Measurements from ENCODE around the gene SERBP1.
A peak's percentile ranks its signal among the peaks of the same experiment; 100 is the strongest.
"Not testable (repeated sequence)": the region's sequence is repeated elsewhere in the genome, so short reads cannot be mapped to it uniquely, and the experiment has no call there.

Gene SERBP1

GRCh38 chr1:67430358-67431155 is at the start of gene SERBP1:
Gene SERBP1 (minus strand): TSS chr1:67430402. CDS start chr1:67430300, 102 bp downstream.
- peak; percentile 94 to 97 for DNase-seq

GRCh38 chr1:67479146-67479891 is 49.1 kb upstream of the SERBP1 start:
- no peak for DNase-seq

GRCh38 chr1:67476906-67477305 is 46.7 kb upstream of the SERBP1 start:
- no peak for DNase-seq

- no peak for DNase-seq
These were observed 45.8 kb upstream of the SERBP1 start for GRCh38 chr1:67476006-67476482.

DNA sequence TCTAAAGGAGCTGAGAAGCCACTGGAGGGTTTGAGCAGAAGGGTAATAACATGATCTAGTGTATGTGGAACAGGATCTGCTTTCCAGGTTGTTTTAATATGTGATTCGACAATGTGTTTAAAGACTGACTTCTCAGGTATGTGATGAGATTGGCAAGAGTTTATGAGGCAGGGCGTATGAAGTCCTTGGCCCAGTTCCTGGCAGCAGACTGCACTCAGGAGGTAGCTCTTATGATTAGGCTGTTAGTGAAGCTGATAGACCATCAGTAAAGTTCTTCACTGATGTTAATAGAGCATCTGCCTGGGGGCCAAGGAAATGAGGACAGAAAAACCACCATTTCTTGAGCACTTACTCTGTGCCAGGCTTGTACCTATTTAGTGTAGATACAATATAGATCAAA is 41.9 kb upstream of the SERBP1 start:
- no peak for DNase-seq

- DNase-seq: no peak
These were observed 39.2 kb upstream of the SERBP1 start for GRCh38 chr1:67469431-67469830.

GRCh38 chr1:67468066-67468718 is 38.0 kb upstream of the SERBP1 start:
- DNase-seq: no peak

- DNase-seq: no peak
These were observed 35.2 kb upstream of the SERBP1 start for GRCh38 chr1:67465375-67465774.

DNA sequence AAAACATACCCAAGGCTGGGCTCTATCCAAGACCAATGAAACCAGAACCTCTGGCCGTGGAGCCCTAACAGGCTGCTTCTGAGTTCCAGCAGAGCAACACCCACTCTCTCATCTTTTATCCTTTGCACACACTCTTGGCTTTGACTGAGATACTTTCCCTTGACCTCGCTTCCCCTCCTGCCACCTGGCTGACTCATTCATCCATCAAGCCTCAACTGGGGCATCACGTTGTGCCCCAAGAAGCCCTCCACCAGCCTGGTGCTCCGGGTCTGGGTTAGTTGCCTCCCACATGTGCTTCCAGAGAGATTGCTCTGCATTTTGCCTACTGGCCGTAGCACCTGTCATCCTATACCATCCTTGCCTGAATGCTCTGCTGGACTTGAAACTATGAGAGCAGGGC is 34.5 kb upstream of the SERBP1 start:
- DNase-seq: no peak

GRCh38 chr1:67464058-67464457 is 33.9 kb upstream of the SERBP1 start:
- no peak for DNase-seq

- DNase-seq: no peak
These were observed 33.2 kb upstream of the SERBP1 start for GRCh38 chr1:67463298-67463955.

DNA sequence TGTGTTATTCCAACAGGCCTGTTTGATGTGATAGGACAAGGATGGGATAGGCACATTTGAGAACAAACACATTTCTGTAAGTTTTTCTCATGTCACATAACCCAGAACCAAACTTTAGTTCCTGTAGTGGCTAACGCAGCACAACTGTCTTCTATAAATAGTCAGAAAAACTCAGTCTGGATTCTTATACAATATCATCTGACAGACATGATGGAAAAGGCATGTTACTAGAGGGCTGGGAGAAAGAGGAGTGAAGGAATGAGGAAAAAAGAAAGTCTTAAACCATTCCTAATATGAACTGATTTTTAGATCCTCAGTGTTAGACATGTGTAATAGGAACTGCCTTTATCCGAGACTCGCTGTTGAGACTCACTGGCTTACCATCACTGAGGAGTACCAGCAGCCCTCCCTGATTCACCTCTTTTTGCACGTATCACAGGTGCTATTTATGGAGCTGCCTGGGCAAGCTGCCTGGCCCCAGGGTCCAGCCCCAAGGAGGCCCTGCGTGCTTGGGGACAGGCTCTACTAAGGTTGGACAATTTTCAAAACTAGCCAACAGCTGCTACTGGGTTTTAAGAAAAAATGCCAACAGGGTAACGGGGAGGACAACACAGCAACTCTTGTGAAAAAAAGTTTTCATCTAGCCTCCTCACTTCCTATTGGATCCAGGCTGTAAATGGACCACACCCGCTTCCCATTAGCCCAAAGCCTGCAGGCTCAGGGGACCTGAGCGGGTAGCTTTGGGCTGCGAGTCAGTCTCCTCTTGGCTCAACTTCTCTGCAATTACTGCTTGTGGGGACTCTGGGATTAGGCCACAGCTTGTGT is 30.7 kb upstream of the SERBP1 start:
- no peak for DNase-seq

DNA sequence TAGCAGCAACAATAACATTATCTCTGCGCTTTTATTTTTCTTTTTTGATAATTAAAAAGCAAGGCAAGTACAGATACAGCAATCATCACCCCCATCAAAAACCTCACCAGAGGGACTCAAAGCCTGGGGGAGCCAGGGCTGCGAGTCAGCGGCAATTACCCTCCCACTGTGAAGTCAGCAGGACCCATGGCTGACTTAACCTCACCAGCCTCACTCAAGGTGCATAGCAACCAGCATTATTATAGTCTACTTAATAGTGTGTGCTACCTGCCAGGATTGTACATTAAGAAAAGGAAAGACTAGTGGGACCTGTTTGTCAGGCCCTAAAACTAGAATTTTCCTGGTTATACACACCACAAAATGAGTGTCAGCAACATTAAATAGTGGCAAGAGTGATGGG is 28.9 kb upstream of the SERBP1 start:
- DNase-seq: no peak

DNA sequence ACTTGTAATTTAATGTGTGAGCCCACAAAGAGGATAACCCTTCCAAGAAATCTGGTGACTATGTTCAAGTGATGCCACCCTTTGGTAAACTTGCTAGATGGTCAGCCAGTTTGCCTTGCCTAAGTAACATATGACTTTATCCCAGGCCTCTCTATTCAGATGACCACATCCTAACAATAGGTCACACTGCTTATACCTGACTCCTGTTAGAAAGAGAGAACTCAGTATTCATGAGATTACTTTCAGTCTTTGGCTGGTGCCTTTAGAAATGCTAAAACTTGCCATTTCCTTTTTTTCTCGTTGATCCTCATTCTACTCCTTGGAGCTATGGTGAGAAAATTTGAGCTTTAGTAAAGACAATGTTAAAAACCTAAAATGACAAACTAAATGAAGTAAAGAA is 28.5 kb upstream of the SERBP1 start:
- no peak for DNase-seq

GRCh38 chr1:67457247-67457646 is 27.0 kb upstream of the SERBP1 start:
- DNase-seq: no peak

DNA sequence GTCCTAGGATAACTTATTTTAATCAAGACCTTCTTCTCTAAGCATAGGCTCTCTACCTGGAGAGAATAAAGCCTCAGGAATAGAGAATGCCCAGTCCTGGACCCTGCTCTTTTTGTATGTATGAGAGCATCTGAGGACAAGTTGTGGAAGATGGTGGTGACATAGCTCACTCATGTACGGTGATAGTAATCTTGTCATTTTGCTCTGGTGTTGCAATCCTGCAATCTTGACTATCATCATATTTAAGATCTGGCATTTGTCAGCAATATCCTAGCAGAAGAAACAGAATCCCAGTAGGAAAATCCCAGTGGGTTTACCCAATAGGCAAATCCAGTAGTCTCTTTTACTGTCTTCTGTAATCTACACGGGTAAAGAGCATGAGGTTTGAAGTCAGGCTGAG is 21.6 kb upstream of the SERBP1 start:
- DNase-seq: no peak

DNA sequence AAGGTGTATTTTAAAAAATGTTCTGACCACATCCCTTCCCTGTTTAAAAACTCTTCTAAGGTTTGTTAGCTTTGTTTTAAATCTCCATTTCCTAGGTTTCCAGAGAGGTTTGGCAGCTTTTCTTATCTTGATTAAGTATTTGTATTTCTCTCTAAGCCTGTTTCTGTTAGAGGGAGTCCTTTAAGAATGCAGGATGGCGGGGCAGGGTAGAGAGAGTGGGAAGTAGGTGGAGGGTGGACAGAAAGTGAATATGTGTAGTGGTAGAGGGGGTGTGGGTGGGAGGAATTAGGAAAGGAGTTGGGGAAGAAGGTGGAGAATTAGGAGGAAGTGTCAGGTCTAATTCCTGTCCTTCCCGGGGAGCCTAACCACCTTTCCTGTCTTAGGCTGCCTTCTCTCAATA is 21.2 kb upstream of the SERBP1 start:
- no peak for DNase-seq

GRCh38 chr1:67446893-67447292 is 16.7 kb upstream of the SERBP1 start:
- DNase-seq: no peak

- not testable (repeated sequence) for DNase-seq
These were observed 15.8 kb upstream of the SERBP1 start for GRCh38 chr1:67446014-67446413.

DNA sequence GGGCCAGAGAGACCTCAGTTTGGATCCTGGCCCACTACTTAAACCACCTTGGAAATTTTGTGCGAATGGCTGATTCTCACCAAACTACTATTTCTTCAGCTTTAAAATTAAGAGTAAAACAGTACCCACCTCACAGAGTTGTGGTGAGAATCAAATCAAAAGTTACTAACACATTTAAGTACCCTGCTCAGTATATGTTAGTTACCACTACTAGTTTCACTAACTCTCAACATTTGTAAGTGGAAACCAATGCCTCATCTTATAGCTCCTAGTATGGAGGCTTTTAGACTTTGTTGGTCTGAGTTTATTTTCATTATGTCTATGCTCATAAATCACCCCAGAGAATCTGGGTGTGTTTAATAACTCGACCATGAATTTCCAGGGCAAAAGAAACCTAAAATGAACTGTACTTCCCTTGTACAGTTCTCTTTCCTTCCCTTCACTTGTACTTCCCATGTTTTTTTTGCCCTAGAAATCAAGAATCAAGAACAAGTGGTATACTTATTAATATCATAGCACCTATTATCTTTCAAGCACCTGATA is 11.6 kb upstream of the SERBP1 start:
- no peak for DNase-seq

DNA sequence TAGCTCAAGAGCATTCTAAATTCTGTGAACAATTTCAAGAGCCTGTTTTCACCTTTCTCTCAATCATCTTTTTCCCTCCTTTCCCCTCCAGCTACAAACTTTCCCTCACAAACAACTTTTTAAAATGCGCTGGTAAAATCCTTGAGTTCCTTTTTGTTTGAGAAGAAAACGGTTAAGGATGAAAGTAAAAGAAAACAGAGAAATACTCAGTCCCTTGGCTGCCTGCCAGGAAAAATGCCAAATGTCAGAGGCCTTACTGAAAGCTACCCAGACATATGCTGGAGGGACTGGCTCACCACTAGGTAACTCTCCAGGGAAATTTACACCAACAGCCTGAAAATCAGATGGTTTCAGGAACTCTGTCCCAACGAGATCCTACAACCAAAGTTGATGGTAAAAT is 11.0 kb upstream of the SERBP1 start:
- no peak for DNase-seq

GRCh38 chr1:67440339-67440738 is 10.1 kb upstream of the SERBP1 start:
- DNase-seq: no peak
